UCSD-AML1 (cell line): ENCODE measurements around the gene BCORL1.

Source experiments
- DNase-seq: peaks from one replicate; lab custom pipeline; 2025; ENCODE audit not compliant: unreplicated experiment; lab: John Stamatoyannopoulos, UW

BCORL1 gene, protein sequence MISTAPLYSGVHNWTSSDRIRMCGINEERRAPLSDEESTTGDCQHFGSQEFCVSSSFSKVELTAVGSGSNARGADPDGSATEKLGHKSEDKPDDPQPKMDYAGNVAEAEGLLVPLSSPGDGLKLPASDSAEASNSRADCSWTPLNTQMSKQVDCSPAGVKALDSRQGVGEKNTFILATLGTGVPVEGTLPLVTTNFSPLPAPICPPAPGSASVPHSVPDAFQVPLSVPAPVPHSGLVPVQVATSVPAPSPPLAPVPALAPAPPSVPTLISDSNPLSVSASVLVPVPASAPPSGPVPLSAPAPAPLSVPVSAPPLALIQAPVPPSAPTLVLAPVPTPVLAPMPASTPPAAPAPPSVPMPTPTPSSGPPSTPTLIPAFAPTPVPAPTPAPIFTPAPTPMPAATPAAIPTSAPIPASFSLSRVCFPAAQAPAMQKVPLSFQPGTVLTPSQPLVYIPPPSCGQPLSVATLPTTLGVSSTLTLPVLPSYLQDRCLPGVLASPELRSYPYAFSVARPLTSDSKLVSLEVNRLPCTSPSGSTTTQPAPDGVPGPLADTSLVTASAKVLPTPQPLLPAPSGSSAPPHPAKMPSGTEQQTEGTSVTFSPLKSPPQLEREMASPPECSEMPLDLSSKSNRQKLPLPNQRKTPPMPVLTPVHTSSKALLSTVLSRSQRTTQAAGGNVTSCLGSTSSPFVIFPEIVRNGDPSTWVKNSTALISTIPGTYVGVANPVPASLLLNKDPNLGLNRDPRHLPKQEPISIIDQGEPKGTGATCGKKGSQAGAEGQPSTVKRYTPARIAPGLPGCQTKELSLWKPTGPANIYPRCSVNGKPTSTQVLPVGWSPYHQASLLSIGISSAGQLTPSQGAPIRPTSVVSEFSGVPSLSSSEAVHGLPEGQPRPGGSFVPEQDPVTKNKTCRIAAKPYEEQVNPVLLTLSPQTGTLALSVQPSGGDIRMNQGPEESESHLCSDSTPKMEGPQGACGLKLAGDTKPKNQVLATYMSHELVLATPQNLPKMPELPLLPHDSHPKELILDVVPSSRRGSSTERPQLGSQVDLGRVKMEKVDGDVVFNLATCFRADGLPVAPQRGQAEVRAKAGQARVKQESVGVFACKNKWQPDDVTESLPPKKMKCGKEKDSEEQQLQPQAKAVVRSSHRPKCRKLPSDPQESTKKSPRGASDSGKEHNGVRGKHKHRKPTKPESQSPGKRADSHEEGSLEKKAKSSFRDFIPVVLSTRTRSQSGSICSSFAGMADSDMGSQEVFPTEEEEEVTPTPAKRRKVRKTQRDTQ (N-terminal part only)

DNA sequence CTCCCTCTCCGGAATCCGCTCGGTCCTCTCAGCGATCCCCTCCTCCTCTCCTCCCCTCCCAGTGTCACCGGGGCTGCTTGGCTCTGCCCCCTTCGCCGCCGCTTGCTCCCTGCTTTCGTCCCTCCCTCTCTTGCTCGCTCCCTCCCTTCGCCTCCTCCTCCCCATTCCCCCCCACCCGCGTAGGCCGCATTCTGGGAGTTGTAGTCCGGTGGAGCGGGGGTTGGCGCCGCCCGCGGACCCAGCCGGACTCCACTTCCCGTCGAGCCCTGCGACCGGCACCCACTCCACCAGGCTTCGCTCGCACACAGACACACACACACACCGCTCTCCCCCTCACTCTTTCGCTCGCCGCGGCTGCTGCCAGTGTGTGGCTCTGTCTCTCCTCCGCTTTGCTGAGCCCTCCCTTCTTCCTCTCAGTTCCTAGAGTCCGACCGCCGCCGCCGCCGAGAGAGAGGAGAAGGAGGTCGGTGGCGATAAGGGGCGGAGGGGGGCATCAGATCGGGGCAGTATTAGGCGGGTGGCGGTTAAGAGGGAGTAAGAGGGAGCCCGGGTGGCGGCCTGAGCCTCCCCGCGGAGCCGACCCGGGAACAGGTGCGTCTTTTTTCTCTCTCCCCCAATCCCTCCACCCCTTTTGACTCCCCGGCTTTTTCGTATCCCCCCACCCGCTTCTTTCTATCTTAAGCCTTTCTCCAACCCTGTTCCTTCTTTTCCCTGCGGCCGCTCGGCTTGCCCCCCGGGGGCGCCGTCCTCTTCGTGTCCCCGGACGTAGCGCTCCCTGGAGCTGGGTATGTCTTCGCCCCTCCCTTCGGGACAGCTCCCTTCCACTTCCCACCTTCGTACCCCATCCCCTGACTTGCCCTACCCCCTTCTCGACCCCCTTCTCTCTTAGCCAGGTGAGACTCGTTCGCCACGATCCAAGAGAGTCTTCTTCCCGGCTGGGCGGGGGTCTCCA is at the start of gene BCORL1:
Gene BCORL1, plus strand, starts transcription at position 336 of the 952 bp plus-strand sequence. CDS start 22,597 bp downstream, outside the sequence.
- DNase-seq: peak; percentile 88

DNA sequence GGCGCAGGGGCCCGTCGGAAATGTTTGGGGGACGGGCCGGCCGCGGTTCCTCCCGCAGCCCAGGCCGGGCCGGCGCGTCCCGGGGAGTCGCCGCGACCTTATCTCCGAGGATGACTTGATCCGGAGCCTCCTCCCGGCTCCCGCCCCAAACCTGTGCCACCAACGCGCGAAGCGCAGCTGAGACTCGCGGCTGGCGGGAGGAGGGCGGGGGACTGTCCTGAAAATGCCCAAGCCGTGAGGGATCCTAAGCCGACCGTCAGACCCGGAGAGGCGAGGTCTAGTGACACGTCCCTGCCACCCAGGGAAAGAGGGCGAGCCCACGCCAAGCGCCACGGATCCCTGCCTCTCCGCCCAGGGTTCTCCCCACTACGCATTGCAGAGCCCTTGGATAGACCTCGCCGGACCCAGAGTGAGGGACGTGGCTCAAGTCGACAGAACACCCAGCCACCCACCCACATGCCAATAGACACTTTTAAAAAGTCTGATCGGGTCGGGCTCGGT is 49.6 kb upstream of the BCORL1 start:
- DNase-seq: no peak

DNA sequence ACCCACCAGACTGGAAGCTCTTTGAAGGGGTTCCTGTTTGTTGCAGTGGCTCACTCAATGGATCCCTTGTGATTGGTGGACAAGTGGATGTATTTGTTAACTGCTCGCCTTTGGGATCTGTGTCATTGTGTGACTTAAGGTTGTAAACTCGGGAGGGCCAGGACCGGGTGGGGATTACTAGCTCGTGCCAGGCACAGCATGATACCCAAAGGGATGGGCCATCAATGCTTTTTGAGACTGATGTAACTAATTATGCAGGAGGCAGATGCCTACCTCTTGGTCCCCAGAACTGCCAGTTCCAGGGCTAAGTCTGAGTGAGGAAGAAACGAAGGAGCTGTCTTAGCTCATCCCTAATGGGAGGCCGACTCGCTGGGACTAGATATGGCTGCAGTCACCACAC is 48.7 kb upstream of the BCORL1 start:
- DNase-seq: no peak

DNA sequence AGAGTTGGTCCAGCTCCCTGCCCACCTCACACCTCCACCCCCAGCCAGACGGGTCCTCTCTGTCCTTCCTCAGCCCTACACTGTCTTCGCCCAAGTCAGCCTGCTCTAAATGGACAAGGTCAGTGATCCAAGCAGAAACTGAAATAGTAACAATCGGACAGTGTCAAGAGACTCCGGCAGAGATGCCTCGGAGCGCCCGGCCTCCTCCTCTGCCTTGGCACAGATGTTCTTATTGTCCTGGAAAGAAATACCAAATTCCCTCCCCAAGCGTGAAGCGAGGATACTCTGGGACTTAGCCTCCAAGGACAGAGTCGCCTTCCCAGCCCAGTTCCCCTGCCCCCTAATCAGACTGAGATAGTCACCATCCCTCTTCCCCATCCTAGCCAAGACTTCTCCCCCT is 48.0 kb upstream of the BCORL1 start:
- DNase-seq: no peak

DNA sequence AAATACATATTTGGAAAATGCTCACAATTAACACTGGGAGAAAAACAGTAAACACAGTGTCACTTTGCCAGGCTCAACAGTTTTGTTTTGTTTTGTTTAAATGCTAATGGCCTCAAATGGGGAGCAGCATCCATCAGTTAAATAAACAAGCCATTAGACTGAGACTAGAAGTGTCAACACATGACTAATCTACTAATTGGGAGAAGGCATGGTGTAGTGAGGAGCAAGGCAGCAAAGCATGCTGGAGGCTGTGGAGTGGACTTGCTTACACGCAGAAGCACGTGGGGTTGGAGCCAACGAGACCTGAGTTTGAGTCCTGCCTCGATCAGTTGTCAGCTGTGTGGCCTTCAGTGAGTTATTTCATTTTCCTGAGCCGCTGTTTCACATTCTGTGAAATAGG is 47.5 kb upstream of the BCORL1 start:
- DNase-seq: no peak

DNA sequence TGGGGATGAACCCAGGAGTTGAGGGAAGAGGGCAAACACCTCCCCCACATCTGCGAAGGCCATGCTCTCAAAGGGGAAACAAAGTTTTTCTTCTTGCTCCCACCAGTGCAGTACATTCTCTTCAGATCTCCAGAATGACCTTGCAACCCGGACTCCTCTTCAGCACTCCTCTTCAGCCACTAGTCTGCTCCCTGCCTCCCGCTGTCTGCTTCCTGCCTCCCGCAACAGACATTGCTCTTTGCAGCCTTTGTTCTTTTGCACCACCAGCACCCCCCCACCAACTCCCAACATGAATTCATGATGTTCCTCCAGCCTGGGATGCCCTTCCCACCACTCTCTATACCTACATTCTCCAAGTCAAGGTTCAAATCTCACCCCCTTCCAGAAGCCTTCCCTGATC is 44.4 kb upstream of the BCORL1 start:
- DNase-seq: no peak

DNA sequence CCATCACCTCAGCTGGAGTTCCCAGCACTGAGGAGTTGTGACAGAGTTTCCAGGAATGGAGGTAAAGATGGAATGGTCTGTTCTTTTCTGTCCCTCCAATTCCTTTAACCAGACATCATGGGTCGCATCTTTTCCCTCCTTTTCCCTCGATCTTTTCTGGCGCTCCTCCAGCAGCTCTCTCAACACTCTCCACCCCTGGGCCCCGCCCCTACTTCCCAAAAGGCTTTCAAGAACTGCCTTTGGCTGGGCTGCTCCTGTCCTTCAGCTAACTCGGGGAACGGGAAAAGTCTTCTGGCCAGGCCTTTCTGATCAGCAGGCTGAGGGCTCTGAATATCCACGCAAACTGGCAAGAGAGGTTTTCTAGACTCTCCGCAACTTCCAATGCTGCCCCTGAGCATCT is 42.4 kb upstream of the BCORL1 start:
- no peak for DNase-seq

DNA sequence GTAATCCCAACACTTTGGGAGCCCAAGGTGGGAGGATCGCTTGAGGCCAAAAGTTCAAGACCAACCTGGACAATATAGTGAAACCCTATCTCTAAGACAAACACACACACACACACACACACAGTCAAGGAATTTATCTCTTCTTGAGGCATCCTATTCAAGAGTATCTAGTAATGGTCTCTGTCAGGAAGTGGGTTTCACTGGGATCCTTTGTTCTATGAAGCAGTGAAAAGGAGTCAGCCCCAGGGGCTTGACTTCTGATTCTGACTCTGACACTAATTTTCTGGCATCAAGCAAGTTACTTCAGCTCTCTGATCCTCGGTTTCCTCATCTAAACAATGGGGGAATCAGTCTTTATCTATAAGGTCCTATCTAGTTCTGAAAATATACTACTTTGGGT is 41.7 kb upstream of the BCORL1 start:
- no peak for DNase-seq

DNA sequence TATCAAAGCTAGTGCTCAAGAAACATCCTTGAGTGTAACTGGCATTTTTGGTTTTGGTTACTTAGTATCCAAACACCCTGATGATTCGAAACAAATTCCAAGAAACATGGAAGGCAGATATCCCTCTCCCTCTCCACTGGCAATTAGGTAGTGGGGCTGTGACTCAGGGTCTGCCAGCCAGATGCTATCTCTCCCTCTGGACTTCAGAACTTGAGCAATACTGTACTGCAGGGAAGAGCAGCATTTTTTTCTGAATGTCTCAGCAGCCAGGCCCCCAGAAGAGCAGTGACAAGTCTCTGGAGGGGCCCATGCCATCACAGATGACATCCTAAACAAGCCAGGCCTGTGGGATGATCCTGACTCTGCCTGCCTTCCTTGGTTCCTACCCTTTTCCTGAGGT is 37.3 kb upstream of the BCORL1 start:
- no peak for DNase-seq

DNA sequence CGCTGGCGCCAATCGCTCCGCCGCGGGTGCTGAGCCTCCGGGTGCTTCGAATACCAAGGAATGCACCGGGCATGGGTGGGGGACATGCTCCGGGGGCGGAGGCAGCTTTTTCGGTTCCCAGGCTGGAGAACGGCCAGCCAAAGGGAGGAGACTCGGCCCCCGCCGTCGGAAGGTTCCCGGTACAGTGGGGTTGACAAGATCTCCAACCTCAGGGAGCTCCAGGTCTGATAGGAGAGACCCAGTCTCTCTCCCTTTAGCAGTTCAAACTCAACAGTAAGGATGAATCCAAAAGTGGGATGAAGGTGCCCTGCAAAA is 29.1 kb upstream of the BCORL1 start:
- DNase-seq: no peak

DNA sequence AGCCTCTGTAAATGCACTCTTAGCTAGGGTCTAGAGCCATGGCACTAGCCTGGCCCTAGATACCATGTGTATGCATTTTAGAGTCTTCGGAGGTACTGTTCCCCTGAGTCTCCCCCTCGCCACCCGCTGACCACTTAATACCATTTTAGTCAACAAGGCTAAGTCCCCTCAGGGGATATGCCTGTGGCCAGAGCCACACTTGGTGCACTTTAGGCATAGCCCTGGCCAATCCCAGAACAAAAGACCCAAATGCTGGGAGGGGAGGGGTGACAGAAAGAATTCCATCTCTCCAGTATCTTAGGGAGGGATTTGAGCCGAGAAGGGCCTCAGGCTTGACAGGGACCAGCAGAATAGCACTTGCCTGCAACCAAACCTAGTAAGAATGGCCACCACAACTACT is 28.6 kb upstream of the BCORL1 start:
- no peak for DNase-seq

DNA sequence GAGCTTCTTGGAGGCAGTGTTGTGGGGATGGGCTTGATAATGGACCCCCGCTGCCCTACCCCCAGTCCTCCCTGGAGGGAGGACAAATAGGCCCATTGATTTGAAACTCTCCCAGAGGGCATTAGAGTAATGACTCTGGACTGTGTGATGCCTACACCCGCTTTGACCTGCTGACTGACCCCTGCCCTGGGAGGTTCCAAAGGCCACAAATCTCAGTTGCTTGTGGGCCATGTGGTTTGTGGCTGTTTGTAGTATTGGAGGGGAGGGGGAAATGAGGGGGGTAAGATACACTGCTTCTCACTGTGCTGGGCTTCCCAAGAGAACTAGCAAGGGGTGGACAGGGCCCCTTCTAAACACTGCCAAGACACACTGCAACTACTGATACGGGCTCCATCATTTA is 27.6 kb upstream of the BCORL1 start:
- no peak for DNase-seq

DNA sequence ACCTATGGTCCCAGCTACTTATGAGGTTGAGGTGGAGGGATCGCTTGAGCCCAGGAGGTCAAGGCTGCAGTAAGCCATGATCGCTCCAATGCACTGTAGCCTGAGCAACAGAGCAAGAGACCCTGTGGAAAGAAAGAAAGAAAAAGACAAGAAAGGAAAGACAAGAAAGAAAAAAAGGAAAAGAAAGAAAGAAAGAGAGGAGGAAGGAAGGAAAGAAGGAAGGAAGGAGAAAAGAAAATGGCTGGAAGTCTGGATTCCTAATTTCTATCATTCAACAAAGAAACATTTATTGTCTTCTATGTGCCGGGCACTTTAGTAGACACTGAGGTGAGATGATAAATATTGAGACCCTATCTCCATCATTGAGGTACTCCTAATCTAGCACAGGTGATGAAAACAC is 26.8 kb upstream of the BCORL1 start:
- no peak for DNase-seq

DNA sequence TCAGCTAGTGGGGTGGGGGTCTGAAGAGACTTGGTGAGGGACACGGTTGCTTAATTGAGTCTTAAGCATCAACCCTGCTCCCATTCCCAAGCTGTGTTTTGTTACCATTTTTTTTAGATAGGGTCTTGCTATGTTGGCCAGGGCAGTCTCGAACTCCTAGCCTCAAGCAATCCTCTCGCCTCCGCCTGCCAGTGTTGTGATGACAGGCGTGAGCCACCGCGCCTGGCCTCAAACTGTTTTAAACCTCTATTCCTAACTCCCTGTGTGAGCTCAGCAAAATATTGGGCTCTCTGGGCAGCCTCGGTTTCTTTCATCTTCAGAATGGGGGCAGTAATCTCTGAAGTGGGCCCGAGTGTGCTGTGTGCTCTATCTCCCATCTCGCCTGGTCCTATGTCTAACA is 26.3 kb upstream of the BCORL1 start:
- DNase-seq: no peak

DNA sequence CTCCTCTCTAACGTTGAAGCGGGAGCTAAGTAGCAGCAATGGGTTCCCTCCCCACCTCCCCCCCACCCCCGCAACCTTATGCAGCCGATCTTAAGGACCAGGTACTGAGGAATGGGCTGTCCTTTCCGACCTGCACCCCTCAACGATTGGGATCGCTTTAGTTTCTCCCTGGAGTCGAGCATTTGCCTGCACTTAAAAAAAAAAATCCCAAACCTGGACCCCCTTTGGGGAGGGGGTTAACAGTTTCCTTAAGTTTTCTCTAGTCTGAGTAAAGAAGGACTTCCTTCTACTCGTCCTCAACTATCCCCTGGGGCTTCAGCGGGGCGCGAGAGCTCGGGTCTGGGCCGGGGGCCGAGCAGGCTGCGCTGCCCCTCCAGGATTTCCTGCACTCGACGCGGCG is 25.7 kb upstream of the BCORL1 start:
- no peak for DNase-seq

DNA sequence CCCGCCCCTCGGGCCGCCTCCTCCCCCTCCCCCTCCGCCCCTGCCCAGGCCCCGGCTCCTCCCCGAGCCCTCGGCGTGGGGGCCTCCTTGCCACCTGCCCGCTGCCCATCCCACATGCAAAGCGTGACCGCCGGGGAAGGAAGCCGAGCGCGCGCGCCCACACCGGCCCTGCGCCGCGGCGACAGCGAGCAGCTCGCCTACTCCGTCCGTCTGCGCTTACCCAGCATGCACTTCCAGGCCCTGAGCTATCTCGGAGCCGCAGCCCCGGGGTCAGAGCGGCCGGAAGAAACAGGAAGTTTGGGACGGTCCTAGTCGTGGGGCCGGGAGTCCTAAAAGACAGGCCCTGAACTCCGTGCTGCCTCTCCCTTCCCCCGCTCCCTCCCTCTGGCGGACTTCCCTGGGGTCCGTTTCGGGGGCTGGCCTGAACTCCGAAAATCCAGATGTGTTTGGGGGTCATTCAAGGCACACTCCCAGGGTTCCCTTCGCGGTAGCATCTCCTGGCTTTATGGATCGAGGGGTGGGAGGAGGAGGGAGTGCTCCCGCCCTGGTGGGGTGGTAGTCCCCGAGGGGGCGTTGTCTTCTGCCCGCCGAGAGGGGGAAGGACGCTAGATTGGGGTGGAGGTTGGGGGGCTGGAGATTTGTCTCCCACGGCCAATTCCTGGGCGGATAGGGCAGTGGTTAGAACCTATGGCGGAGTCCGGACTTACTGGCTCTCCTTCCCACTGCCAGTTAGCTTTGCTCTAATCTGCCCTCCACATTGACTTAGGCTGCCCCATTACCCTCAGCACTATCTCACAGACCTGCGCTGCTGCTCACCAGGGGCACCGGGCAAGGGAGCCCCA is 25.0 kb upstream of the BCORL1 start:
- peak; percentile 84 for DNase-seq

DNA sequence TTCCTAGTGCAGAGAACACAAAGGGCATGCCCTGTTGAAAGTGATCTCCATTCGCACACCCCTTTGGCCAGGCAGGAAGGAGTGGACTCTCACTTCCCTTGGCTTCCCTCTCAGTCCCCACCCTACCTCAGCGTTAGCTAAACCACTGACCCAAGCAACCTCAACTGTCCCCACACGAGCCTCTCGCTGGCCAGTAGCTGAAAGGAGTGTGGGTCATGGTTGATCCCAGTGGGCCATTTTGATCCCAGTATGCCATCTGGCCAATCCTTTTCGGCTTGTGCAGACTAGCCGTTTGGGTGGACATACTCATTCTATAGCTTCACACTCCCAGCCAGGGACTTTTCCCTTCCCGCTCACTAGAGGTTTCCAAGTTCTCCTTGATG is 24.4 kb upstream of the BCORL1 start:
- DNase-seq: no peak

DNA sequence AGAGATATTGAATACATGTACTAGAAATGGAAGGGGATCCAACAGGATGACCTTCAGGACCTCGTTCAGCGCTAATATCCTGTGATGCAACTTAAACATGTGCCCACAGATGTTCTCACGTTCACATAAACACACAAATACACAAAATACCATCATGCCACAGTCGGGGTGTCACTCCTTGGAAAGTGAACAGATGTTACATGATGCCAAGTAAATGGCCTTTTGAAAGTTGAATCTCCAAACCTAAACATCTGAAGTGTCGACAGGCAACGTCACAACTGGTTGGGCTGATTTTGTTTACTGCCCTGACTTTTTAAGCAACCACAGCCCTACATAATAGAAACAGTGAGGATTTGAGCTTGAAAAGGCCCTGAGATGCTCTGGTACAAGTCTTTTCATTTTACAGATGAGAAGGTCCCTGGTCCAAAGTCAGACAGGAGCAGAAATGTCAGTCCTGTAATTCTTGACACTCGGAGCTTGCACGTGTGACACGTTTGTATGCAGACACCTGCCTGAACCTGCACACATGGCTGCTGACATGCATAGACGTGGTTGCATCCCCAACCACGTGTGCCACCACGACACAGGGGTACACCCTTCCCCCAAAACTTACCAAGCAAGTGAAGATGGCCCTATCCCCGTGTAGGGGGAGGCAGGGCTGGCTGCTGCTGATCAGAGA is 23.5 kb upstream of the BCORL1 start:
- no peak for DNase-seq

DNA sequence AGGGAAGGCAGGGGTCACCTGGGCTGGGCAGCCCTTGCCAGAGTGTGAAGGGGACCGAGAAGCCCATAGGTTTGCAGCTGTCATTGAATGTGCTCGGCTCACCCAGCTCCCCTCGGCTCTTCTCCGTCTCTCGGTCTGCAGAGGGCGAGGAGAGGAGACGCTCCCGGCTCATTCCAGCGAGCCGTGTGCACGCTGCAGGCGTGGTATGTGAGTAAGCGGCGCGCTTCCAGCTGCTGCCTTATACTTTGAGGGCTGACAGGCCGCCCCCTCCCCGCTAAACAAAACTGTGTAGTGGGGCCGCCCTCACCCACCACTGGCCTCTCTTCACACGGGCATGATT is 23.0 kb upstream of the BCORL1 start:
- no peak for DNase-seq
